ENCODE measurements around the gene MYO1D.

DNA sequence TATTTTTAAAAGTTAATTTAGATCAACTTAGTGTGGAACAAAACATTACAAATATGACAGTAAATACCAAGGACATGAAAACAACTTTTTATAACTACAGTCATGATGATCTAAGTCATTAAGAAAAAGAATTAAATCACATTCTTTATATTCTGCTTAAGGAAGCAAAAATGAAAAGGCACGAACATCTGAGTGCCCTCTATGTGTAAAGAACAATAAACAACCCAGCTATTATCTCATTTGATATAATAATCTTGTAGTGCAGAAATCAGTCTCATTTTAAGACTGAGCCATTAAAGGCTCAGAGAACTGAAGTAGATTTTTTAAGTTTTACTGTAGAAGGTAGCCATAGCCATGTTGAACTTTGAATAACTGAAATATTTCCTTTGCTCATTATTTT is 13.4 kb downstream of the MYO1D start:
- TF ChIP-seq, protein P1, sequence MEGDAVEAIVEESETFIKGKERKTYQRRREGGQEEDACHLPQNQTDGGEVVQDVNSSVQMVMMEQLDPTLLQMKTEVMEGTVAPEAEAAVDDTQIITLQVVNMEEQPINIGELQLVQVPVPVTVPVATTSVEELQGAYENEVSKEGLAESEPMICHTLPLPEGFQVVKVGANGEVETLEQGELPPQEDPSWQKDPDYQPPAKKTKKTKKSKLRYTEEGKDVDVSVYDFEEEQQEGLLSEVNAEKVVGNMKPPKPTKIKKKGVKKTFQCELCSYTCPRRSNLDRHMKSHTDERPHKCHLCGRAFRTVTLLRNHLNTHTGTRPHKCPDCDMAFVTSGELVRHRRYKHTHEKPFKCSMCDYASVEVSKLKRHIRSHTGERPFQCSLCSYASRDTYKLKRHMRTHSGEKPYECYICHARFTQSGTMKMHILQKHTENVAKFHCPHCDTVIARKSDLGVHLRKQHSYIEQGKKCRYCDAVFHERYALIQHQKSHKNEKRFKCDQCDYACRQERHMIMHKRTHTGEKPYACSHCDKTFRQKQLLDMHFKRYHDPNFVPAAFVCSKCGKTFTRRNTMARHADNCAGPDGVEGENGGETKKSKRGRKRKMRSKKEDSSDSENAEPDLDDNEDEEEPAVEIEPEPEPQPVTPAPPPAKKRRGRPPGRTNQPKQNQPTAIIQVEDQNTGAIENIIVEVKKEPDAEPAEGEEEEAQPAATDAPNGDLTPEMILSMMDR (IDR thresholded peaks at IDR 0.05), result no peak
- no peak for TF ChIP-seq POLR2AphosphoS5 (IDR thresholded peaks at IDR 0.05)
- no peak for TF ChIP-seq POLR2A (IDR thresholded peaks at IDR 0.05)
